Measurements from ENCODE around the gene DDX47. TPM values are rescaled to one million over a fixed set of nuclear protein-coding genes. Genes with fewer than 3 reads are reported as not detected.

The DDX47 gene
- 10 to 100 TPM; 49.2 to 66.7 (median 60.2) TPM for total RNA-seq

- TF ChIP-seq, protein P1, sequence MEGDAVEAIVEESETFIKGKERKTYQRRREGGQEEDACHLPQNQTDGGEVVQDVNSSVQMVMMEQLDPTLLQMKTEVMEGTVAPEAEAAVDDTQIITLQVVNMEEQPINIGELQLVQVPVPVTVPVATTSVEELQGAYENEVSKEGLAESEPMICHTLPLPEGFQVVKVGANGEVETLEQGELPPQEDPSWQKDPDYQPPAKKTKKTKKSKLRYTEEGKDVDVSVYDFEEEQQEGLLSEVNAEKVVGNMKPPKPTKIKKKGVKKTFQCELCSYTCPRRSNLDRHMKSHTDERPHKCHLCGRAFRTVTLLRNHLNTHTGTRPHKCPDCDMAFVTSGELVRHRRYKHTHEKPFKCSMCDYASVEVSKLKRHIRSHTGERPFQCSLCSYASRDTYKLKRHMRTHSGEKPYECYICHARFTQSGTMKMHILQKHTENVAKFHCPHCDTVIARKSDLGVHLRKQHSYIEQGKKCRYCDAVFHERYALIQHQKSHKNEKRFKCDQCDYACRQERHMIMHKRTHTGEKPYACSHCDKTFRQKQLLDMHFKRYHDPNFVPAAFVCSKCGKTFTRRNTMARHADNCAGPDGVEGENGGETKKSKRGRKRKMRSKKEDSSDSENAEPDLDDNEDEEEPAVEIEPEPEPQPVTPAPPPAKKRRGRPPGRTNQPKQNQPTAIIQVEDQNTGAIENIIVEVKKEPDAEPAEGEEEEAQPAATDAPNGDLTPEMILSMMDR (IDR thresholded peaks at IDR 0.05), result peak; percentile 96 to 98 (median 98)
- TF ChIP-seq POLR2AphosphoS5 (IDR thresholded peaks at IDR 0.05) (peak; percentile 73), EP300 (IDR thresholded peaks at IDR 0.05) (no peak), POLR2A (IDR thresholded peaks at IDR 0.05) (peak; percentile 18 to 33)
- WGBS, 2 donors (ENCODE audit: low coverage in 1 of 2), result 2 to 16% methylated on average over 5 to 12 of the region's 35 CpGs
- peak; percentile 96 for ATAC-seq
- peak within 1 kb of the TSS; percentile 68 to 79 (median 72) for H3K27ac ChIP-seq
- H3K36me3 ChIP-seq, result peaks cover 0 to 14% of the 10 kb centered on the region in 2 donors
- no peaks in the 10 kb centered on the region for H3K9me3 ChIP-seq
- peak within 1 kb of the TSS; percentile 68 to 100 for H3K4me3 ChIP-seq
- H3K27me3 ChIP-seq, result no peaks in the 10 kb centered on the region
- peaks cover 6 to 49% (median 9%) of the 10 kb centered on the region in 3 donors for H3K4me1 ChIP-seq
These were observed at the start of gene DDX47 for GRCh38 chr12:12813120-12814101. TSS of gene DDX47 (plus strand) at chr12:12813346. CDS start at chr12:12813368, 22 bp downstream.

DNA sequence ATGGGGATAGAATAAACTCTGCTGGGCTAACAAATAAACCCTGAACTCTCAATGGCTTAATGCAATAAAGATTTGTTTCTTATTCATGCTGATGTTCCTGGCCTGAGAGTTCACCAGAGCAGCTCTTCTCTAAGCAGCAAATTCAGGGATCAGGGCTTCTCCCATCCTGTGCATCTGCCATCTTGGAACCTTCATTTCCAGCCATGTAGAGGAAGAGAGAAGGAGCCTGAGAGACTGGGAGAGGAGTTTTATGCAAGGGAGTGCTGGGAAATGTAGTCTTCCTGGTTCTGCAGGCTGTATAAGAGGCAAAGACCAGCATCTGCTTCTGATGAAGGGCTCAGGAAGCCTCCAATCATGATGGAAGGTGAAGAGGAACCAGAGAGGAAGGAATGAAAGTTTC, 48.3 kb upstream of the DDX47 start:
- no peak for TF ChIP-seq POLR2AphosphoS5 (IDR thresholded peaks at IDR 0.05)
- no peak for TF ChIP-seq POLR2A (IDR thresholded peaks at IDR 0.05)
- TF ChIP-seq, protein P1 (IDR thresholded peaks at IDR 0.05), result no peak

GRCh38 chr12:12770262-12770661, 42.9 kb upstream of the DDX47 start:
- Histone ChIP-seq H3K27ac (no peak overlapping the region), H3K4me3 (no peak overlapping the region), H3K36me3 (no peaks in the 10 kb centered on the region), H3K27me3 (no peaks in the 10 kb centered on the region), H3K4me1 (no peaks in the 10 kb centered on the region), H3K9me3 (peaks cover 0 to 6% (median 0%) of the 10 kb centered on the region in 3 donors)
- 87 to 100% methylated on average over 4 to 6 of the region's 6 CpGs for WGBS, 2 donors (ENCODE audit: low coverage in 1 of 2)
- no peak for TF ChIP-seq EP300 (IDR thresholded peaks at IDR 0.05)
- no peak for TF ChIP-seq POLR2AphosphoS5 (IDR thresholded peaks at IDR 0.05)
- TF ChIP-seq, protein P1 (IDR thresholded peaks at IDR 0.05), result no peak
- TF ChIP-seq POLR2A (IDR thresholded peaks at IDR 0.05), result no peak
- no peak for ATAC-seq

More for the DNA sequence above, 48.3 kb upstream of the DDX47 start:
- ATAC-seq, result no peak
- H3K27me3 ChIP-seq, result no peaks in the 10 kb centered on the region
- no peak overlapping the region for H3K27ac ChIP-seq
- H3K4me3 ChIP-seq, result no peak overlapping the region
- H3K4me1 ChIP-seq, result no peaks in the 10 kb centered on the region
- peaks cover 0 to 2% (median 0%) of the 10 kb centered on the region in 3 donors for H3K9me3 ChIP-seq
- no peaks in the 10 kb centered on the region for H3K36me3 ChIP-seq

- Histone ChIP-seq H3K36me3 (no peaks in the 10 kb centered on the region), H3K4me1 (peaks cover 0 to 6% (median 0%) of the 10 kb centered on the region in 3 donors), H3K27me3 (no peaks in the 10 kb centered on the region), H3K9me3 (peaks cover 0 to 5% (median 0%) of the 10 kb centered on the region in 3 donors), H3K27ac (no peak overlapping the region), H3K4me3 (no peak overlapping the region)
- no peak for ATAC-seq
- 48 to 50% methylated on average over 3 of the region's 3 CpGs for WGBS, 2 donors (ENCODE audit: low coverage in 1 of 2)
- no peak for TF ChIP-seq EP300 (IDR thresholded peaks at IDR 0.05)
- TF ChIP-seq POLR2AphosphoS5 (IDR thresholded peaks at IDR 0.05), result no peak
- TF ChIP-seq POLR2A (IDR thresholded peaks at IDR 0.05), result no peak
- TF ChIP-seq, protein P1 (IDR thresholded peaks at IDR 0.05), result no peak
These were observed 38.4 kb upstream of the DDX47 start for GRCh38 chr12:12774791-12775190.

Measured in gastroesophageal sphincter (tissue), 4 donors.